ENCODE data around the gene ASB1.

DNA sequence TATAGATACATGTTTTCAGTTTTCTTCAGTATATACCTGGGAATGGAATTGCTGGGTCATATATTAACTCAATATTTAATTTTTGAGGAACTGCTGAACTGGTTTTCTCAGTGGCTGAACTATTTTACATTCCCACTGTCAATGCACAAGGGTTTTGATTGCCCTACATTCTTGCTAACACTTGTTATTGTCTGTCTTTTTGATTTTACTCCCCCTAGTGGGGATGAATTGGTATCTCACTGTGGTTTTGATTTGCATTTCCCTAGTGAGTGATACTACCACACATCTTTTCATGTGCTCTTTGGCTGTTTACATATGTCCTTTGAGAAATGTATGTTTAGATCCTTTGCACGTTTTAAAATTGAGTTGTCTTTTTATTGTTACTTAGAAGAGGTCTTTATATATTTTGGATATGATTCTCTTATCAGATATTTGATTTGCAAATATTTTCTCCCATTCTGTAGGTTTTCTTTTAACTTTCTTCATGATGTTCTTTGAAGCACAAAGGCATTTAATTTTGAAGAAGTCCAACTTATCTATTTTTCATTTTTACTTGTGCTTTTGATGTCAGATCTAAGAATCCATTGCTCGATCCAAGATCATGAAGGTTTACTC, 36.2 kb downstream of the ASB1 start:
- TF ChIP-seq POLR2AphosphoS5 (IDR thresholded peaks at IDR 0.05; ENCODE audit: low read depth, low read length), result no peak
- no peak for TF ChIP-seq POLR2A (IDR thresholded peaks at IDR 0.05; ENCODE audit: low read depth, low read length)
- no peak for TF ChIP-seq TAF1 (IDR thresholded peaks at IDR 0.05; ENCODE audit: borderline replicate concordance, low read depth, low read length)

Measured in GM12892 (cell line).